Endothelial cell of umbilical vein (primary cell): ENCODE data around the gene RBMX2. TPM values are rescaled to one million over a fixed set of nuclear protein-coding genes. Genes with fewer than 3 reads are reported as not detected.
"Not testable (repeated sequence)": the region's sequence is repeated elsewhere in the genome, so short reads cannot be mapped to it uniquely, and the experiment has no call there.

Source experiments
- Bru-seq: library from RNA; stranded (reverse); fragments of 400-500 nt; gene quantifications from one replicate; lab custom pipeline; 2021; lab: Mats Ljungman, UMichigan
- BruChase-seq, 2 experiments: library from RNA; stranded (reverse); fragments of 400-500 nt; gene quantifications; one replicate each; lab custom pipeline; 2021; lab: Mats Ljungman, UMichigan
- BruUV-seq: library from RNA; stranded (reverse); fragments of 400-500 nt; replicated peaks from 2 replicates; lab custom pipeline; 2021; lab: Mats Ljungman, UMichigan
- CTCF ChIA-PET: fragments of 300-600, 350-600 bp; sonication (Branson Sonifier 250); formaldehyde crosslinking; loops from one replicate; lab custom pipeline; 2021; ENCODE audit warnings: antibody characterized with exemption, inconsistent platforms; lab: Charles Lee
- POLR2A ChIA-PET: fragments of 300-600, 350-600 bp; sonication (Branson Sonifier 250); formaldehyde crosslinking; loops from one replicate; lab custom pipeline; 2021; ENCODE audit warnings: antibody characterized with exemption, inconsistent platforms; lab: Charles Lee
- DNase-seq: peaks from one replicate; pipeline ENCODE4 v3.0.0-alpha.2; 2011; ENCODE audit warnings: low read depth, low spot score
- FAIRE-seq: peaks from 2 replicates; lab custom pipeline; 2011; peaks lifted over from hg19 to GRCh38; lab: Jason Lieb, UNC
- H2AFZ ChIP-seq: 2 replicates; pipeline ENCODE4 v1.6.0; 2012; ENCODE audit warnings: low read depth, low read length, control low read depth, inconsistent platforms
- H3K27ac ChIP-seq: 2 replicates; pipeline ENCODE4 v1.5.1; 2011; ENCODE audit warnings: low read depth, mild to moderate bottlenecking, control low read depth, low read length, moderate library complexity; ENCODE audit not compliant: insufficient read depth
- H3K27me3 ChIP-seq, 2 experiments: 2 replicates each; pipeline versions ENCODE4 v1.6.0 to v1.6.1; 2011; ENCODE audit warnings: low read length in 2 of 2, mixed read lengths in 1 of 2; ENCODE audit not compliant: control insufficient read depth in 2 of 2, insufficient read depth in 2 of 2
- H3K36me3 ChIP-seq, 2 experiments: 2 replicates in 1 of 2; 3 replicates in 1 of 2; pipeline ENCODE4 v1.5.1; 2011; ENCODE audit warnings: low read length in 2 of 2, mild to moderate bottlenecking in 1 of 2, moderate library complexity in 1 of 2; ENCODE audit not compliant: control insufficient read depth in 2 of 2, insufficient read depth in 2 of 2; ENCODE audit errors: extremely low read depth in 1 of 2
- H3K4me1 ChIP-seq: 3 replicates; pipeline ENCODE4 v1.5.1; 2011; ENCODE audit warnings: mild to moderate bottlenecking, low read length; ENCODE audit not compliant: control insufficient read depth, insufficient read depth; ENCODE audit errors: extremely low read depth
- H3K4me2 ChIP-seq: 2 replicates; pipeline ENCODE4 v1.6.1; 2011; ENCODE audit warnings: low read length, control low read depth, mixed read lengths; ENCODE audit not compliant: insufficient read depth
- H3K4me3 ChIP-seq, 3 experiments: fragments of 200-600 bp in 1 of 3; sonication (generic), shearing (Covaris generic) in 1 of 3; replicated peaks in 1 of 3; 2 replicates each; pipeline ENCODE4 v1.5.1; 2011 to 2016; ENCODE audit warnings: control low read depth in 3 of 3, low read length in 3 of 3, mild to moderate bottlenecking in 2 of 3, inconsistent platforms in 1 of 3, low read depth in 1 of 3, moderate library complexity in 1 of 3; ENCODE audit not compliant: insufficient read depth in 1 of 3
- H3K79me2 ChIP-seq: 2 replicates; pipeline ENCODE4 v1.6.0; 2012; ENCODE audit warnings: low read length, inconsistent platforms; ENCODE audit not compliant: control insufficient read depth, insufficient read depth
- H3K9ac ChIP-seq: replicated peaks from 2 replicates; pipeline ENCODE3; 2011; ENCODE audit warnings: low read length, control low read depth; ENCODE audit not compliant: insufficient read depth; ENCODE audit errors: extremely low read depth
- H3K9me1 ChIP-seq: replicated peaks from 3 replicates; pipeline ENCODE4 v1.6.0; 2011; ENCODE audit warnings: mild to moderate bottlenecking, low read length; ENCODE audit not compliant: control insufficient read depth, insufficient read depth; ENCODE audit errors: extremely low read depth
- H3K9me3 ChIP-seq: replicated peaks from 2 replicates; pipeline ENCODE4 v1.5.1; 2012; ENCODE audit warnings: low read length, inconsistent platforms; ENCODE audit not compliant: control insufficient read depth, insufficient read depth
- H4K20me1 ChIP-seq: replicated peaks from 2 replicates; pipeline ENCODE3; 2011; ENCODE audit warnings: mild to moderate bottlenecking, low read length; ENCODE audit not compliant: control insufficient read depth, insufficient read depth; ENCODE audit errors: extremely low read depth
- JUN ChIP-seq: IDR thresholded peaks from 2 replicates; pipeline ENCODE4 v1.6.1; 2011; ENCODE audit warnings: borderline replicate concordance, low read depth; ENCODE audit not compliant: insufficient read length, insufficient read depth
- POLR2A ChIP-seq: IDR thresholded peaks from 2 replicates; pipeline ENCODE4 v1.6.1; 2012; ENCODE audit warnings: low read depth, mild to moderate bottlenecking, control low read depth, low read length
- POLR2AphosphoS5 ChIP-seq: IDR thresholded peaks from 2 replicates; pipeline ENCODE4 v1.6.1; 2012; ENCODE audit warnings: low read depth, mild to moderate bottlenecking, control low read depth, low read length, moderate library complexity; ENCODE audit not compliant: insufficient read depth
- dilution Hi-C: fragments of 300-500 bp; cut with MboI; formaldehyde crosslinking; loops from one replicate; pipeline ENCODE4 v1.15.0; 2019; ENCODE audit warnings: low sequenced_read_pairs; ENCODE audit not compliant: extremely low pct_ligation_motif_present
- intact Hi-C: fragments of 100-400 bp; cut with micrococcal nuclease; formaldehyde crosslinking; loops from one replicate; pipeline ENCODE4 v1.10.0; 2022
- long read RNA-seq: library from polyadenylated mRNA; stranded (forward); transcript quantifications from one replicate; pipeline ENCODE4 v2.0.0, GENCODE V29; 2021
- polyA minus RNA-seq, 3 experiments: library from RNA; depleted of rRNA, polyadenylated mRNA; stranded (reverse); fragments of >200 nt; gene quantifications; 1 replicate in 1 of 3; 2 replicates in 2 of 3; pipeline ENCODE4 v1.2.3, GENCODE V29; 2011
- polyA plus RNA-seq, 4 experiments: library from polyadenylated mRNA; depleted of rRNA in 3 of 4; stranded (reverse) in 3 of 4; unstranded in 1 of 4; fragments of >200 nt; gene quantifications; 2 replicates each; pipeline versions ENCODE4 v1.2.1 to v1.2.3, GENCODE V29; 2011 to 2012; ENCODE audit warnings: missing spikeins in 1 of 4
- total RNA-seq: library from RNA; stranded (reverse); gene quantifications from 2 replicates; pipeline ENCODE4 v1.2.3, GENCODE V29; 2021

The RBMX2 gene
- total RNA-seq (21.1 and 21.9 TPM in 2 replicates), polyA plus RNA-seq (6.9 and 10.6 TPM in 2 replicates), polyA minus RNA-seq (5.5 and 13.2 TPM in 2 replicates), Bru-seq, nascent RNA (percentile 66 among the genes with signal in this experiment), BruChase-seq, experiment 1, labeled RNA remaining after a 6-hour chase (percentile 81 among the genes with signal in this experiment), BruChase-seq, experiment 2, labeled RNA remaining after a 2-hour chase (percentile 86 among the genes with signal in this experiment)
- polyA plus RNA-seq (2011; cell fraction: cytosol; rRNA removed), result 11.9 and 14.3 TPM in 2 replicates
- polyA plus RNA-seq (2011; cell fraction: nucleus; rRNA removed), result 8.4 and 11.3 TPM in 2 replicates
- 22.5 and 28.3 TPM in 2 replicates for polyA plus RNA-seq (2012)
- polyA minus RNA-seq (2011; cell fraction: cytosol; rRNA and poly(A)+ RNA removed), result 3.2 TPM
- 3.3 and 5.7 TPM in 2 replicates for polyA minus RNA-seq (2011; cell fraction: nucleus; rRNA and poly(A)+ RNA removed)
- long read RNA-seq, transcript RBMX2-201 (6 exons, 1,528 nt), result major isoform, 16 of 50 reads
- long read RNA-seq, transcript RBMX2-203 (4 exons, 729 nt), result minor isoform, 7 of 50 reads
- long read RNA-seq, partial matches to known transcripts, result 23 of 50 reads
- long read RNA-seq, other reads (novel, unspliced or antisense), result 4 of 50 reads

- Histone ChIP-seq H3K9ac (peak within 1 kb of the TSS; percentile 89), H3K4me3 (peak within 1 kb of the TSS; percentile 66 to 98 (median 95)), H3K79me2 (peaks cover 10% of the 10 kb centered on the region), H3K4me1 (peaks cover 10% of the 10 kb centered on the region), H3K9me3 (no peaks in the 10 kb centered on the region), H3K36me3 (peaks cover 0 to 7% of the 10 kb centered on the region in 2 experiments), H2AFZ (peak within 1 kb of the TSS; percentile 98), H3K9me1 (no peaks in the 10 kb centered on the region), H4K20me1 (no peaks in the 10 kb centered on the region), H3K4me2 (peak within 1 kb of the TSS; percentile 99), H3K27ac (peak within 1 kb of the TSS; percentile 55), H3K27me3 (no peaks in the 10 kb centered on the region)
- peak; percentile 78 for DNase-seq
- POLR2A ChIA-PET, result no interaction called here
- peak; percentile 90 for FAIRE-seq
- CTCF ChIA-PET, result interaction anchor here (1.3 to 1.5 kb wide), 2 partner anchors 8 to 515 kb away, joined by 4 to 7 read pairs; no protein-coding TSS in a partner anchor
- dilution Hi-C loops, result no loop called here
- TSS peak; percentile 92 for BruUV-seq
- no peak for TF ChIP-seq JUN
- peak; percentile 79 for TF ChIP-seq POLR2A
- peak; percentile 39 for TF ChIP-seq POLR2AphosphoS5
- intact Hi-C loops, result loop anchor here (5.0 kb wide), 1 partner anchor 64 kb away; the partner anchor contains the start of gene SLC25A14
These were observed at the start of gene RBMX2 for GRCh38 chrX:130401415-130402207. TSS of gene RBMX2 (plus strand) at chrX:130401987. CDS start at chrX:130402033, 46 bp downstream.

- POLR2A ChIA-PET, CTCF ChIA-PET, FAIRE-seq: not testable (repeated sequence)
These were observed 49.7 kb upstream of the RBMX2 start for GRCh38 chrX:130352050-130352449.

More at GRCh38 chrX:130352050-130352449, 49.7 kb upstream of the RBMX2 start:
- DNase-seq, H3K4me2 ChIP-seq, H4K20me1 ChIP-seq, H3K9me3 ChIP-seq, H2AFZ ChIP-seq, H3K9me1 ChIP-seq, H3K4me1 ChIP-seq, H3K36me3 ChIP-seq, H3K79me2 ChIP-seq, H3K27ac ChIP-seq, H3K9ac ChIP-seq, dilution Hi-C loops, intact Hi-C loops, BruUV-seq, H3K4me3 ChIP-seq, H3K27me3 ChIP-seq: not testable (repeated sequence)
